ENCODE measurements around the gene C5orf52.

C5orf52 gene

GRCh38 chr5:157708866-157709265 lies 37.5 kb downstream of the C5orf52 start:
- TF ChIP-seq CTCF (IDR thresholded peaks at IDR 0.05; ENCODE audit: low read depth, low read length, poor library complexity, severe bottlenecking) (no peak), EZH2phosphoT487 (IDR thresholded peaks at IDR 0.05; ENCODE audit: borderline replicate concordance, low read length) (no peak)

GRCh38 chr5:157709346-157709745 lies 38.0 kb downstream of the C5orf52 start:
- TF ChIP-seq EZH2phosphoT487 (IDR thresholded peaks at IDR 0.05; ENCODE audit: borderline replicate concordance, low read length) (no peak), CTCF (IDR thresholded peaks at IDR 0.05; ENCODE audit: low read depth, low read length, poor library complexity, severe bottlenecking) (no peak)
- Histone ChIP-seq H3K36me3 (ENCODE audit: control insufficient read depth, low read length) (no peaks in the 10 kb centered on the region), H3F3A (ENCODE audit: control insufficient read depth, insufficient read depth) (no peaks in the 10 kb centered on the region), H4K20me1 (ENCODE audit: control insufficient read depth, insufficient read depth, low read depth, low read length) (no peaks in the 10 kb centered on the region), H3K9me3 (ENCODE audit: control insufficient read depth, insufficient read depth, low read length) (no peaks in the 10 kb centered on the region), H3K27ac (ENCODE audit: low read depth, low read length) (no peak overlapping the region), H3K9me2 (replicated peaks; ENCODE audit: control insufficient read depth, low read length) (no peaks in the 10 kb centered on the region), H3K4me3 (ENCODE audit: low read length) (no peak overlapping the region), H3K4me1 (ENCODE audit: control insufficient read depth, low read length) (peaks cover 5% of the 10 kb centered on the region; the same call in 1 of the 2 replicates), H3K4me2 (ENCODE audit: low read length) (no peak overlapping the region), H3K27me3 (ENCODE audit: control insufficient read depth, low read length) (no peaks in the 10 kb centered on the region), H3K79me2 (ENCODE audit: control insufficient read depth, low read length) (no peaks in the 10 kb centered on the region)

More at GRCh38 chr5:157708866-157709265, 37.5 kb downstream of the C5orf52 start:
- Histone ChIP-seq H3K27me3 (ENCODE audit: control insufficient read depth, low read length) (no peaks in the 10 kb centered on the region), H3F3A (ENCODE audit: control insufficient read depth, insufficient read depth) (no peaks in the 10 kb centered on the region), H3K4me1 (ENCODE audit: control insufficient read depth, low read length) (peaks cover 5% of the 10 kb centered on the region; the same call in 1 of the 2 replicates), H3K4me2 (ENCODE audit: low read length) (no peak overlapping the region), H3K79me2 (ENCODE audit: control insufficient read depth, low read length) (no peaks in the 10 kb centered on the region), H4K20me1 (ENCODE audit: control insufficient read depth, insufficient read depth, low read depth, low read length) (no peaks in the 10 kb centered on the region), H3K36me3 (ENCODE audit: control insufficient read depth, low read length) (no peaks in the 10 kb centered on the region), H3K9me3 (ENCODE audit: control insufficient read depth, insufficient read depth, low read length) (no peaks in the 10 kb centered on the region), H3K9me2 (replicated peaks; ENCODE audit: control insufficient read depth, low read length) (no peaks in the 10 kb centered on the region), H3K4me3 (ENCODE audit: low read length) (no peak overlapping the region), H3K27ac (ENCODE audit: low read depth, low read length) (no peak overlapping the region)

GRCh38 chr5:157710431-157710830 lies 39.1 kb downstream of the C5orf52 start:
- Histone ChIP-seq H3K9me3 (ENCODE audit: control insufficient read depth, insufficient read depth, low read length) (no peaks in the 10 kb centered on the region), H3K9me2 (replicated peaks; ENCODE audit: control insufficient read depth, low read length) (no peaks in the 10 kb centered on the region), H3K79me2 (ENCODE audit: control insufficient read depth, low read length) (no peaks in the 10 kb centered on the region), H3K27me3 (ENCODE audit: control insufficient read depth, low read length) (no peaks in the 10 kb centered on the region), H3K4me3 (ENCODE audit: low read length) (no peak overlapping the region), H3K4me1 (ENCODE audit: control insufficient read depth, low read length) (peaks cover 5% of the 10 kb centered on the region; the same call in 1 of the 2 replicates), H3K27ac (ENCODE audit: low read depth, low read length) (no peak overlapping the region), H4K20me1 (ENCODE audit: control insufficient read depth, insufficient read depth, low read depth, low read length) (no peaks in the 10 kb centered on the region), H3K36me3 (ENCODE audit: control insufficient read depth, low read length) (no peaks in the 10 kb centered on the region), H3K4me2 (ENCODE audit: low read length) (no peak overlapping the region), H3F3A (ENCODE audit: control insufficient read depth, insufficient read depth) (no peaks in the 10 kb centered on the region)
- no peak for TF ChIP-seq CTCF (IDR thresholded peaks at IDR 0.05; ENCODE audit: low read depth, low read length, poor library complexity, severe bottlenecking)
- TF ChIP-seq EZH2phosphoT487 (IDR thresholded peaks at IDR 0.05; ENCODE audit: borderline replicate concordance, low read length), result no peak
